OCI-LY7 (cell line): Measurements from ENCODE around the gene ZNF385D. TPM values are rescaled to one million over a fixed set of nuclear protein-coding genes. Genes with fewer than 3 reads are reported as not detected.

Experiments
- BruUV-seq: library from RNA; stranded (reverse); fragments of 400-500 nt; replicated peaks from 2 replicates; lab custom pipeline; 2021; lab: Mats Ljungman, UMichigan
- CTCF ChIA-PET: fragments of 300-600 bp; sonication (Branson Sonifier 250); formaldehyde crosslinking; loops from one replicate; lab custom pipeline; 2022; ENCODE audit warnings: antibody characterized with exemption; ENCODE audit not compliant: unreplicated experiment; lab: Charles Lee
- POLR2A ChIA-PET: fragments of 300-600 bp; sonication (Branson Sonifier 250); formaldehyde crosslinking; loops from one replicate; lab custom pipeline; 2022; ENCODE audit warnings: antibody characterized with exemption; lab: Charles Lee
- DNase-seq: peaks from one replicate; pipeline ENCODE4 v3.0.0-alpha.2; 2015; ENCODE audit warnings: low spot score
- H2AFZ ChIP-seq: fragments of 200-600 bp; sonication (generic), shearing (Covaris generic); 2 replicates; pipeline ENCODE4 v1.6.1; 2014; ENCODE audit warnings: mild to moderate bottlenecking, antibody characterized with exemption, low read length, moderate library complexity
- H3K27ac ChIP-seq: fragments of 200-600 bp; sonication (generic); 2 replicates; pipeline ENCODE4 v1.5.1; 2014; ENCODE audit warnings: mixed run types, low read depth, mild to moderate bottlenecking, moderate library complexity, low read length, inconsistent platforms; ENCODE audit not compliant: poor library complexity, severe bottlenecking
- H3K36me3 ChIP-seq: fragments of 200-600 bp; sonication (generic); 2 replicates; pipeline ENCODE4 v1.6.1; 2014; ENCODE audit warnings: mild to moderate bottlenecking, antibody characterized with exemption, low read length, moderate library complexity, mixed read lengths; ENCODE audit not compliant: insufficient read depth
- H3K4me1 ChIP-seq: fragments of 200-600 bp; sonication (generic); 2 replicates; pipeline ENCODE4 v1.5.1; 2014; ENCODE audit warnings: mild to moderate bottlenecking, low read length; ENCODE audit not compliant: insufficient read depth, poor library complexity, severe bottlenecking
- H3K4me2 ChIP-seq: fragments of 200-600 bp; sonication (generic); 2 replicates; pipeline ENCODE4 v1.6.1; 2014; ENCODE audit warnings: mild to moderate bottlenecking, low read length
- H3K4me3 ChIP-seq: fragments of 200-600 bp; sonication (generic); 2 replicates; pipeline ENCODE4 v1.5.1; 2014; ENCODE audit warnings: mild to moderate bottlenecking, low read depth, low read length; ENCODE audit not compliant: poor library complexity, severe bottlenecking
- H3K79me2 ChIP-seq: fragments of 200-600 bp; sonication (generic); 2 replicates; pipeline ENCODE4 v1.6.1; 2016; ENCODE audit warnings: low read depth, mild to moderate bottlenecking, low read length, moderate library complexity, mixed read lengths; ENCODE audit not compliant: insufficient read depth
- H3K9me2 ChIP-seq: fragments of 200-600 bp; sonication (generic); 2 replicates; pipeline ENCODE4 v1.6.1; 2016; ENCODE audit warnings: mild to moderate bottlenecking, low read length, mixed read lengths; ENCODE audit not compliant: insufficient read depth
- H3K9me3 ChIP-seq: fragments of 200-600 bp; sonication (generic); 2 replicates; pipeline ENCODE4 v1.6.1; 2014; ENCODE audit warnings: mild to moderate bottlenecking, mixed run types, low read length, mixed read lengths
- H4K20me1 ChIP-seq: fragments of 200-600 bp; sonication (generic); 2 replicates; pipeline ENCODE4 v1.6.1; 2014; ENCODE audit warnings: mild to moderate bottlenecking, antibody characterized with exemption, low read length, moderate library complexity, mixed read lengths; ENCODE audit not compliant: insufficient read depth
- EZH2phosphoT487 ChIP-seq: fragments of 200-600 bp; sonication (generic); IDR thresholded peaks from 2 replicates; pipeline ENCODE4 v1.6.1; 2018; ENCODE audit warnings: low read depth, borderline replicate concordance, mild to moderate bottlenecking, mixed run types, antibody characterized with exemption, low read length, moderate library complexity, mixed read lengths
- intact Hi-C: fragments of 100-400 bp; cut with micrococcal nuclease; formaldehyde crosslinking; loops from one replicate; pipeline ENCODE4 v1.10.0; 2022; ENCODE audit not compliant: unreplicated experiment
- total RNA-seq, 2 experiments: library from RNA; depleted of rRNA in 1 of 2; stranded (reverse); fragments of >200 nt in 1 of 2; shearing (Covaris generic) in 1 of 2; gene quantifications; 2 replicates each; pipeline ENCODE4 v1.2.3, GENCODE V29; 2014 to 2022
- TF ChIP-seq, protein P1 (sequence below): fragments of 200-600 bp; sonication (generic); conservative IDR thresholded peaks from 2 replicates; pipeline ENCODE4 v1.5.1; 2014; ENCODE audit warnings: mild to moderate bottlenecking, antibody characterized with exemption, low read length, moderate library complexity, mixed read lengths

The ZNF385D gene
- total RNA-seq, 2 experiments from 2014 or later, result 0.13 TPM; not detected in 1

DNA sequence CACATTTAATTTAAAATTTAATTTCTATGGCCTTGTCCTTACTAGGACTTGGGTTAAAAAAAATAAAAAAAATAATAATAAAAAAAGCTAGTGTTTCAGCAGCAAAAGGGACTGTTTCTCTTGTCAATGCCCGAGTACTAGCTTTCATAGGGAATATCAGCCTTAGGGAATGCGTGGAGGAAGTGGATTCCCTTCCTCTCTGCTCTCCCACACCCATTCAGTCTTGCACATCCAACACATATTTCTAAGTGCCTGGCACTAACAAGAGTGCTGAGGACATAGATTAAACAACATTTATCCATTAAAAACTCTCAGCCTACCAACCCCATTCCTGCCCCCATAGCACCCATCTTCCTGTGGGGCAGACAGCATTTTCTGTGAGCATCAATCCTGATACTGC, 6.2 kb downstream of the ZNF385D start:
- POLR2A ChIA-PET, result no interaction called here
- no peaks in the 10 kb centered on the region for H3K9me3 ChIP-seq
- no TSS peak for BruUV-seq
- H2AFZ ChIP-seq, result no peak overlapping the region
- no peak overlapping the region for H3K4me3 ChIP-seq
- CTCF ChIA-PET, result no interaction called here
- H3K9me2 ChIP-seq, result no peaks in the 10 kb centered on the region
- DNase-seq, result no peak
- H4K20me1 ChIP-seq, result no peaks in the 10 kb centered on the region
- no peak overlapping the region for H3K27ac ChIP-seq
- intact Hi-C loops, result no loop called here
- no peaks in the 10 kb centered on the region for H3K4me1 ChIP-seq
- H3K79me2 ChIP-seq, result no peaks in the 10 kb centered on the region
- TF ChIP-seq, protein P1, sequence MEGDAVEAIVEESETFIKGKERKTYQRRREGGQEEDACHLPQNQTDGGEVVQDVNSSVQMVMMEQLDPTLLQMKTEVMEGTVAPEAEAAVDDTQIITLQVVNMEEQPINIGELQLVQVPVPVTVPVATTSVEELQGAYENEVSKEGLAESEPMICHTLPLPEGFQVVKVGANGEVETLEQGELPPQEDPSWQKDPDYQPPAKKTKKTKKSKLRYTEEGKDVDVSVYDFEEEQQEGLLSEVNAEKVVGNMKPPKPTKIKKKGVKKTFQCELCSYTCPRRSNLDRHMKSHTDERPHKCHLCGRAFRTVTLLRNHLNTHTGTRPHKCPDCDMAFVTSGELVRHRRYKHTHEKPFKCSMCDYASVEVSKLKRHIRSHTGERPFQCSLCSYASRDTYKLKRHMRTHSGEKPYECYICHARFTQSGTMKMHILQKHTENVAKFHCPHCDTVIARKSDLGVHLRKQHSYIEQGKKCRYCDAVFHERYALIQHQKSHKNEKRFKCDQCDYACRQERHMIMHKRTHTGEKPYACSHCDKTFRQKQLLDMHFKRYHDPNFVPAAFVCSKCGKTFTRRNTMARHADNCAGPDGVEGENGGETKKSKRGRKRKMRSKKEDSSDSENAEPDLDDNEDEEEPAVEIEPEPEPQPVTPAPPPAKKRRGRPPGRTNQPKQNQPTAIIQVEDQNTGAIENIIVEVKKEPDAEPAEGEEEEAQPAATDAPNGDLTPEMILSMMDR, result no peak
- no peak for TF ChIP-seq EZH2phosphoT487
- no peak overlapping the region for H3K4me2 ChIP-seq
- H3K36me3 ChIP-seq, result no peaks in the 10 kb centered on the region

DNA sequence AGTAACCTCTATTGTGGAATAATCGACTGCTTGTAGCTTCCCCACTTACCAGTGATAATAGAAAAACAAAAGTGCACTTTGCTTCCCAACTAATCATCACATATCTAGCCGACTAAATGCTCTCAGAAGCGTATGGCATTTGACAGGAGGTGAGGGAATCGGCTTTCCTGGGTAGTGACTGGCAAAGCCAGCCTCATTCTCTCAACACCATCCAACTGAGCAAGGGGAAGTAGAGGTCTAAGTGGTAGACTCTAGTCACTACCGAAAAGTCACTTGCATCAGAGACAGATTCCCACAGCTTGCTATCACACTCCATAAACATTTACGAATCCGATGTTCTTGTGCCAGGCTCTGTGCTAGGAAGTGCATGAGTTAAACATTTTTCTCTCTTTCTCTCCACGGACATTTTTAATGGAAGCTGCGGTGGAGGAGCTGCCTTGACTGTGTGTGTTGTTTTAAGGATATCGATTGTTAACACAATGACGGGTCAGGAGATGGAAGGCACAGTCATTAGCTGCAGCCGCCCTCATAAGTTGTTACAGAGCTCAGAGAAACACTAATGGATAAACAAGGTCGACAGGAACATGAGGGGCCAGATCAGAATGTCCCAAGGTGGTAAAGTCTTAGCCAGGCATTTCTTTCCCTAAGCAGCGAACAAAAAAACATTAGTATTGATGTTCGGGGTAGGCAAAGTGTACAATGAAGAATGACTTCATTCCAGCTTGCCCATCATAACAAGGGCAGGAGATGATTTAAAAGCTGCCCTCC, 11.9 kb downstream of the ZNF385D start:
- H4K20me1 ChIP-seq, result no peaks in the 10 kb centered on the region
- H3K9me3 ChIP-seq, result no peaks in the 10 kb centered on the region
- DNase-seq, result no peak
- H3K27ac ChIP-seq, result no peak overlapping the region
- POLR2A ChIA-PET, result interaction anchor here (1.1 kb wide), 1 partner anchor 8 kb away, joined by 3 read pairs; no protein-coding TSS in a partner anchor
- H3K4me1 ChIP-seq, result no peaks in the 10 kb centered on the region
- H3K9me2 ChIP-seq, result no peaks in the 10 kb centered on the region
- BruUV-seq, result no TSS peak
- no peak overlapping the region for H3K4me2 ChIP-seq
- TF ChIP-seq, protein P1, result no peak
- TF ChIP-seq EZH2phosphoT487, result no peak
- H2AFZ ChIP-seq, result no peak overlapping the region
- H3K79me2 ChIP-seq, result no peaks in the 10 kb centered on the region
- no peak overlapping the region for H3K4me3 ChIP-seq
- intact Hi-C loops, result no loop called here
- CTCF ChIA-PET, result no interaction called here
- no peaks in the 10 kb centered on the region for H3K36me3 ChIP-seq

DNA sequence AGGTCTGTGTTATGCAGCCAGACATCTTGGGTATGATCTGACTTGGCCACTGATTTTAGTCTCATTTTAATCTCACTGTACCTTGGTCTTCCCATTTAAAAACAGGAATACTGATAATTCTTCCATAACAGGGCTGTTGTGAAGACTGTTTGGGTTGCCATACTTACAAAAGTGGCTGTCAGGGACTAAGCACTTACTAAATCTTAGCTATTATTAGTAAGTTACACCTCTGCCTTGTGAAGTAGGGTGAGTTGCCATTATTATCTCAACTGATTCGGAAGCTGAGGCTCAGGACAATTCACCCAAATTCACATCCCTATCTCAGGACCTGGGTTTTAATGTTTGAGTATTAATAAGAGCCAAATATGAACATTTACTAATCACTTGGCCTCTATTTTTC, 12.7 kb downstream of the ZNF385D start:
- Histone ChIP-seq H3K9me3 (no peaks in the 10 kb centered on the region), H3K27ac (no peak overlapping the region), H3K4me1 (no peaks in the 10 kb centered on the region), H4K20me1 (no peaks in the 10 kb centered on the region), H2AFZ (no peak overlapping the region), H3K36me3 (no peaks in the 10 kb centered on the region), H3K4me3 (no peak overlapping the region), H3K9me2 (no peaks in the 10 kb centered on the region; the same call in 1 of the 2 replicates), H3K4me2 (no peak overlapping the region), H3K79me2 (no peaks in the 10 kb centered on the region)
- ChIA-PET POLR2A (no interaction called here), CTCF (no interaction called here)
- no peak for DNase-seq
- no TSS peak for BruUV-seq
- intact Hi-C loops, result no loop called here
- TF ChIP-seq, protein P1, result no peak
- no peak for TF ChIP-seq EZH2phosphoT487
